HFFc6 (cell line): ENCODE measurements around the gene NECAP2. TPM values are rescaled to one million over a fixed set of nuclear protein-coding genes. Genes with fewer than 3 reads are reported as not detected.

Experiments
- DNase-seq: peaks from one replicate; pipeline ENCODE4 v3.0.0-alpha.2; 2018
- H3K27ac Mint-ChIP-seq: 2 replicates; pipeline ENCODE4 v1.8.0; 2020; ENCODE audit warnings: mild to moderate bottlenecking, mixed read lengths
- H3K27me3 Mint-ChIP-seq: 2 replicates; pipeline ENCODE4 v1.8.0; 2021; ENCODE audit warnings: mild to moderate bottlenecking, moderate library complexity, mixed read lengths; ENCODE audit not compliant: insufficient read depth
- H3K36me3 Mint-ChIP-seq: 2 replicates; pipeline ENCODE4 v1.8.0; 2021; ENCODE audit warnings: low read depth, mixed read lengths
- H3K4me1 Mint-ChIP-seq: 2 replicates; pipeline ENCODE4 v1.8.0; 2020; ENCODE audit warnings: low read depth, mixed read lengths
- H3K4me3 Mint-ChIP-seq: 2 replicates; pipeline ENCODE4 v1.8.0; 2020; ENCODE audit warnings: mild to moderate bottlenecking, moderate library complexity, mixed read lengths
- H3K9me3 Mint-ChIP-seq: 2 replicates; pipeline ENCODE4 v1.8.0; 2020; ENCODE audit warnings: mild to moderate bottlenecking, mixed read lengths
- CTCF ChIP-seq: fragments of 200-600 bp; sonication (generic); IDR thresholded peaks from 2 replicates; pipeline ENCODE4 v1.5.0; 2021; ENCODE audit warnings: antibody characterized with exemption, mild to moderate bottlenecking
- total RNA-seq, 6 experiments: library from RNA; stranded (reverse); fragmentation: NEBNext Ultra II Directional; extraction: Animal tissue kit (Norgen Biotek cat#: 25700); gene quantifications; 2 replicates in 1 of 6; 3 replicates in 5 of 6; pipeline ENCODE4 v1.2.3, GENCODE V29; 2021

The NECAP2 gene
- total RNA-seq, 6 experiments from 2014 or later, result 55.6 to 73.1 (median 62.8) TPM

GRCh38 chr1:16459352-16459925 lies 18.9 kb downstream of the NECAP2 start:
- H3K27me3 Mint-ChIP-seq, result no peaks in the 10 kb centered on the region; the same call in 1 of the 2 replicates
- H3K27ac Mint-ChIP-seq, result no peak overlapping the region
- H3K4me1 Mint-ChIP-seq, result no peaks in the 10 kb centered on the region
- H3K9me3 Mint-ChIP-seq, result no peaks in the 10 kb centered on the region
- DNase-seq, result no peak
- H3K4me3 Mint-ChIP-seq, result no peak overlapping the region
- H3K36me3 Mint-ChIP-seq, result peaks cover 33% of the 10 kb centered on the region
- no peak for TF ChIP-seq CTCF

- H3K27ac Mint-ChIP-seq, result peak overlapping the region; percentile 12; the same call in 1 of the 2 replicates
- no peaks in the 10 kb centered on the region; the same call in 1 of the 2 replicates for H3K27me3 Mint-ChIP-seq
- no peaks in the 10 kb centered on the region for H3K9me3 Mint-ChIP-seq
- no peak for DNase-seq
- no peak for TF ChIP-seq CTCF
- H3K4me1 Mint-ChIP-seq, result peaks cover 4% of the 10 kb centered on the region; the same call in 1 of the 2 replicates
- no peak overlapping the region for H3K4me3 Mint-ChIP-seq
- H3K36me3 Mint-ChIP-seq, result peaks cover 42% of the 10 kb centered on the region
Observed at GRCh38 chr1:16461681-16462080, 21.2 kb downstream of the NECAP2 start.

- Mint-ChIP-seq H3K27me3 (no peaks in the 10 kb centered on the region; the same call in 1 of the 2 replicates), H3K4me1 (peaks cover 4% of the 10 kb centered on the region; the same call in 1 of the 2 replicates), H3K4me3 (no peak overlapping the region), H3K36me3 (peaks cover 47% of the 10 kb centered on the region), H3K27ac (no peak overlapping the region), H3K9me3 (no peaks in the 10 kb centered on the region)
- TF ChIP-seq CTCF, result no peak
- DNase-seq, result no peak
Observed at GRCh38 chr1:16462773-16463330, 22.3 kb downstream of the NECAP2 start.

GRCh38 chr1:16464917-16465625 lies 24.5 kb downstream of the NECAP2 start:
- Mint-ChIP-seq H3K4me1 (peaks cover 4% of the 10 kb centered on the region; the same call in 1 of the 2 replicates), H3K36me3 (peaks cover 28% of the 10 kb centered on the region), H3K4me3 (no peak overlapping the region), H3K27me3 (no peaks in the 10 kb centered on the region; the same call in 1 of the 2 replicates), H3K27ac (no peak overlapping the region), H3K9me3 (no peaks in the 10 kb centered on the region)
- no peak for TF ChIP-seq CTCF
- DNase-seq, result no peak

- Mint-ChIP-seq H3K27me3 (no peaks in the 10 kb centered on the region; the same call in 1 of the 2 replicates), H3K9me3 (no peaks in the 10 kb centered on the region), H3K4me3 (no peak overlapping the region), H3K27ac (no peak overlapping the region), H3K4me1 (peaks cover 4% of the 10 kb centered on the region; the same call in 1 of the 2 replicates), H3K36me3 (peaks cover 31% of the 10 kb centered on the region)
- no peak for TF ChIP-seq CTCF
- no peak for DNase-seq
Observed at GRCh38 chr1:16468558-16468957, 28.0 kb downstream of the NECAP2 start.
